Lower leg skin (tissue), 4 donors: ENCODE results near the gene ADM2. TPM values are rescaled to one million over a fixed set of nuclear protein-coding genes. Genes with fewer than 3 reads are reported as not detected.

Source experiments
- DNase-seq, 2 donors: peaks; one replicate each; pipeline ENCODE4 v3.0.0-alpha.2; 2019; ENCODE audit warnings: low spot score in 2 of 2
- H3K4me3 ChIP-seq: fragments of 200-600 bp; sonication (generic); 2 replicates; pipeline ENCODE4 v1.5.1; 2017; ENCODE audit warnings: mild to moderate bottlenecking, low read depth; ENCODE audit not compliant: poor library complexity, severe bottlenecking
- CTCF ChIP-seq, 3 donors: fragments of 450-650 bp; IDR thresholded peaks; one replicate each; pipeline ENCODE4 v1.5.1; 2016; ENCODE audit warnings: antibody characterized with exemption in 3 of 3, mild to moderate bottlenecking in 3 of 3, moderate library complexity in 2 of 3
- POLR2A ChIP-seq, 2 donors: fragments of 450-650 bp; IDR thresholded peaks; one replicate each; pipeline ENCODE4 v1.6.1; 2016 to 2017; ENCODE audit warnings: antibody characterized with exemption in 2 of 2, mild to moderate bottlenecking in 1 of 2, moderate library complexity in 1 of 2
- WGBS, 2 donors: methylation state at CpG; one replicate each; pipeline ENCODE4 v1.1.5; 2018; 5-methylcytosine and 5-hydroxymethylcytosine counted together
- intact Hi-C: fragments of 100-400 bp; cut with DNase I; formaldehyde crosslinking; loops from one replicate; pipeline ENCODE4 v1.15.0; 2023; ENCODE audit warnings: low total_unique reads
- total RNA-seq, 4 donors: library from RNA; depleted of rRNA; stranded (reverse); fragments of >200 nt; gene quantifications; one replicate each; pipeline ENCODE4 v1.1.0, GENCODE V29; 2016

Gene ADM2
- total RNA-seq, 4 donors from 2014 or later, result 0.19 to 0.56 (median 0.52) TPM; not detected in 1

GRCh38 chr22:50459016-50459415 lies 22.3 kb upstream of the ADM2 start:
- TF ChIP-seq POLR2A (IDR thresholded peaks at IDR 0.05), result no peak
- TF ChIP-seq CTCF (IDR thresholded peaks at IDR 0.05), result no peak
- WGBS, 2 donors, result 93 to 95% methylated on average over 20 to 22 of the region's 22 CpGs
- DNase-seq, result no peak
- intact Hi-C loops, result no loop called here
- no peak overlapping the region for H3K4me3 ChIP-seq

- 91 to 97% methylated on average over 19 to 29 of the region's 41 CpGs for WGBS, 2 donors
- TF ChIP-seq CTCF (IDR thresholded peaks at IDR 0.05) (no peak), POLR2A (IDR thresholded peaks at IDR 0.05) (no peak)
- DNase-seq, result no peak
- no peak overlapping the region for H3K4me3 ChIP-seq
- intact Hi-C loops, result no loop called here
These were observed 21.7 kb upstream of the ADM2 start for GRCh38 chr22:50459496-50460140.

- no peak for TF ChIP-seq CTCF (IDR thresholded peaks at IDR 0.05)
- no peak for TF ChIP-seq POLR2A (IDR thresholded peaks at IDR 0.05)
- H3K4me3 ChIP-seq, result no peak overlapping the region
- peak in 1 of 2 donors; percentile 45 for DNase-seq
- intact Hi-C loops, result no loop called here
- 64 to 75% methylated on average over 17 of the region's 17 CpGs for WGBS, 2 donors
These were observed 20.4 kb upstream of the ADM2 start for GRCh38 chr22:50460938-50461337.

GRCh38 chr22:50461536-50461935 lies 19.8 kb upstream of the ADM2 start:
- no peak for TF ChIP-seq POLR2A (IDR thresholded peaks at IDR 0.05)
- no peak for TF ChIP-seq CTCF (IDR thresholded peaks at IDR 0.05)
- DNase-seq, result no peak
- no peak overlapping the region for H3K4me3 ChIP-seq
- intact Hi-C loops, result no loop called here
- 94 to 95% methylated on average over 17 to 23 of the region's 26 CpGs for WGBS, 2 donors

- 85 to 94% methylated on average over 17 to 21 of the region's 30 CpGs for WGBS, 2 donors
- intact Hi-C loops, result no loop called here
- DNase-seq, result no peak
- no peak overlapping the region for H3K4me3 ChIP-seq
- TF ChIP-seq CTCF (IDR thresholded peaks at IDR 0.05), result no peak
- TF ChIP-seq POLR2A (IDR thresholded peaks at IDR 0.05), result no peak
These were observed 19.3 kb upstream of the ADM2 start for GRCh38 chr22:50461979-50462540.
